Fibroblast of skin of abdomen (primary cell): Measurements from ENCODE around the gene RAPGEF2.
"Not testable (repeated sequence)": the region's sequence is repeated elsewhere in the genome, so short reads cannot be mapped to it uniquely, and the experiment has no call there.

Experiments used
- DNase-seq: peaks from one replicate; pipeline ENCODE4 v3.0.0-alpha.2; 2013

The RAPGEF2 gene

GRCh38 chr4:159378056-159378616, 275.3 kb downstream of the RAPGEF2 start:
- DNase-seq: no peak

DNA sequence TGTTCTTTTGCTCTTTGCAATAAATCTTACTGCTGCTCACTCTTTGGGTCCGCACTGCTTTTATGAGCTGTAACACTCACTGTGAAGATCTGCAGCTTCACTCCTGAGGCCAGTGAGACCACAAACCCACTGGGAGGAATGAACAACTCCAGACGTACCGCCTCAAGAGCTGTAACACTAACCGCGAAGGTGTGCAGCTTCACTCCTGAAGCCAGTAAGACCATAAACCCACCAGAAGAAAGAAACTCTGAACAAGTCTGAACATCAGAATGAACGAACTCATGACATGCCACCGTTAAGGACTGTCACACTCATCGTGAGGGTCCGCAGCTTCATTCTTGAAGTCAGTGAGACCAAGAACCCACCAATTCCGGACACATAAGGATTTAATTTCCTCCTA, 276.2 kb downstream of the RAPGEF2 start:
- DNase-seq: not testable (repeated sequence)

DNA sequence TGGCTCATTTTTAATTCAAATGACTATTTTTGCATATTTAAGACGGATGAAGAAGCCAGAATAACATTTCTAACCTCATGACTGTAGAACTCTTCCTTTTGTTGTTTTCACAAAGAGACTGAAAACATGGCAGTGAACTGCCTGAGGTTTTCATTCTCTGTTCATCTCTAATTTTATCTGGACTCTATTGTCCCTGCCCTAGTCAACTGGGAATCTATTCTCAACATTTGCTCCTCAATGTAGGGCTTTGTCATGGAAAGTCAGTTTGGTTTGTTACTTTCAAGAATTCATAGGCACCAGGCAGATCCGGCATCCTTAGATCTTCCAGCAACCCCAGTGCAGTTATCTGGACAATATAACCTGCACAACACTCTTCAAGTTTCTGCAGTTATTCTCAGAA, 277.0 kb downstream of the RAPGEF2 start:
- DNase-seq: no peak

DNA sequence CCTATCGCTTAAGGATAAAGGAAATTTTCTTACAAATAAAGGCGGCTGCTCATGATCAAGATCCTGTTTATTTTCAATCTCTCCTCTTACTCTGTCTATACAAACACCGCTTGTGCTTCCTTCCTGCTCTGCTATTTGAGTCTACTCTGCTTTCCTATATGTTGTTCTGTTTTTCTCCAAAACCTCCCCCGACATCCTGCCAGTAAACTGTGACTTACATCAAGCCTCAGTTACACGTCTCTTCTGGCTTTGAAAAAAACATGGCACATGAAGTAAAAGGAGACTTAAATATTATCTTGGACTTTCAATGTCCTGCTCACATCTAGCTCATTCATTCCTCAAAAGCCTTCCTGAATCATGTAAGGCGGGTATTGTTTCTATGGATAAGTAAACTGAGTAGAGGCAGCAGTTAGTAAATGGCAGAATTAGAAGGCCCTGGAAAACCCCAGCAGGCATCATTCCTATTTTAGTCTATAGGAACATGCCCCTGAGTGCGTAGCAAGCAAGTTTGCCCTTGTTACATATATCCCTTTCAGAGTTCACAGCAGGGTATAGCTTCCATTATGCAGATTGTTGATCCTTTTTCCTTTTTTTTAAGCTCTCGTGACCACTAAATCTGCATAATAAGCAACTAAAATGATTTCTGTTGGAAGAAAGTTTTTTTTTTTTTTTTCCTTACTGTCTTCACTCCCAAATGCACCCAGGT, 280.1 kb downstream of the RAPGEF2 start:
- DNase-seq: no peak

- DNase-seq: no peak
These were observed 280.7 kb downstream of the RAPGEF2 start for GRCh38 chr4:159383562-159383931.

- no peak for DNase-seq
These were observed 281.1 kb downstream of the RAPGEF2 start for GRCh38 chr4:159384017-159384416.

GRCh38 chr4:159384632-159385031, 281.8 kb downstream of the RAPGEF2 start:
- DNase-seq: no peak

DNA sequence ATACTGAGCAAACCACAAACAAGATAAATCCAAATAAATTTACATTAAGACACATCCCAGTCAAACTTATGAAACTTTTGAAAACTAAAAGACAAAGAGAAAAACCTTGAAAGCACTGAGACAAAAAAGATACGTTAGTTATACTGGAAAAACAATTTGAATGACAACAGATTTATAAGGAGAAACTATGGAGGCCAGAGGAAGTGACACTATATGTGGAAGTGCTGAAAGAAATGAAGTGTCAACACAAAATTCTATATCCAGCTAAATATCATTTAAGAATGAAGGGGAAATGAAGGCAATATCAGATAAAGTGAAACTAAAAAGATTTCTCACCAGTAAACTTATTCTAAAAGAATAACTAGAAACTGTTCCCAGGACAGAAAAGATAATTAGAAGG, 283.7 kb downstream of the RAPGEF2 start:
- DNase-seq: no peak

DNA sequence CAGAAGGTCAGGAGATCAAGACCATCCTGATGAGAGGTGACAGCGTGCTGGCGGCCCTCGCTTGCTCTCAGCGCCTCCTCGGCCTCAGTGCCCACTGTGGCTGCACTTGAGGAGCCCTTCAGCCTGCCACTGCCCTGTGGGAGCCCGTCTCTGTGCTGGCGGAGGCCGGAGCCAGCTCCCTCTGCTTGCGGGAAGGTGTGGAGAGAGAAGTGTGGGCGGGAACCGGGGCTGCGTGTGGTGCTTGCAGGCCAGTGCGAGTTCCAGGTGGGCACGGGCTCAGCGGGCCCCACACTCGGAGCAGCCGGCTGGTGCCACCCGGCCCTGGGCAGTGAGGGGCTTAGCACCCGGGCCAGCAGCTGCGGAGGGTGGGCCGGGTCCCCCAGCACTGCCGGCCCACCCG, 286.9 kb downstream of the RAPGEF2 start:
- DNase-seq: no peak

DNA sequence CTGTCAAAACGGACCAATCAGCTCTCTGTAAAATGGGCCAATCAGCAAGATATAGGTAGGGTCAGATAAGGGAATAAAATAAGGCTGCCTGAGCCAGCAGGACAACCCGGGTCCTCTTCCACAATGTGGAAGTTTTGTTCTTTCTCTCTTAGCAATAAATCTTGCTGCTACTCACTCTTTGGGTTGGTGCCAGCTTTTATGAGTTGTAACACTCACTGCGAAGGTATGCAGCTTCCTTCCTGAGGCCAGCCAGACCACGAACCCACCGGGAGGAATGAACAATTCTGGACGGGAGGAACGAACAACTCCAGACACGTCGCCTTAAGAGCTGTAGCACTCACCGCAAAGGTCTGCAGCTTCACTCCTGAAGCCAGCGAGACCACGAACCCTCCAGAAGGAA, 287.8 kb downstream of the RAPGEF2 start:
- peak; percentile 99 for DNase-seq

GRCh38 chr4:159395693-159396092, 292.8 kb downstream of the RAPGEF2 start:
- no peak for DNase-seq

- no peak for DNase-seq
These were observed 293.3 kb downstream of the RAPGEF2 start for GRCh38 chr4:159396151-159396550.

DNA sequence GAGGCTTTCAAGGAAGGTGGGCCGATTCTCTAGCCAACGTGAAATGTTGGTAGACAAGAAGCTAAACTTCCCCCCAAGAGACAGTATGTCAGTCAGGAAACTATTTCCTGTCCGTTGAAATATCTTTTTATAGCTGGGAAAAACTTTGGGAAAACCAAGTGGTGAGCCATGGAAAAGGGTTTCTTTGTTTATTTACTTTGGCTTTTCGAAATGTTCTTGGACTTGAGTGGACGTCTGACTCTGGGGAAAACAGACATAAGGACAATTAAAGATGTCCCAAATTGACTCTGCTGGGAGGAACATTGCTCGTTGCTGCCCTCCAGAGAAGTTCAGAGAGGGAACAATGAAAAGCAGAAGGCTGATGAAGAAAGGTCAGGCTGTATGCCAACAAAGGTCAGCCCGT, 295.4 kb downstream of the RAPGEF2 start:
- peak; percentile 25 for DNase-seq

- DNase-seq: peak; percentile 94
These were observed 297.8 kb downstream of the RAPGEF2 start for GRCh38 chr4:159400558-159401225.

- DNase-seq: no peak
These were observed 298.4 kb downstream of the RAPGEF2 start for GRCh38 chr4:159401226-159401712.

GRCh38 chr4:159401791-159402380, 299.0 kb downstream of the RAPGEF2 start:
- peak; percentile 89 for DNase-seq
